Stimulated activated naive CD8-positive, alpha-beta T cell treated with anti-CD3 and anti-CD28 coated beads, Interleukin-15, amount 100 ng/mL, for 72 hours (primary cell): Measurements from ENCODE around the gene LDAH.
A peak's percentile ranks its signal among the peaks of the same experiment; 100 is the strongest.

Experiments used
- ATAC-seq: fragments of 150-1000 bp; cut with Tn5 transposase; 2 replicates; pipeline ENCODE4 v1.10.0; 2021; ENCODE audit warnings: mild to moderate bottlenecking, moderate library complexity
- DNase-seq, 2 donors: peaks; one replicate each; pipeline ENCODE4 v3.0.0; 2021 to 2022
- H3K27ac Mint-ChIP-seq, 2 donors: one replicate each; pipeline ENCODE4 v1.8.0; 2022; ENCODE audit warnings: mild to moderate bottlenecking in 2 of 2, mixed read lengths in 2 of 2, moderate library complexity in 2 of 2
- H3K27me3 Mint-ChIP-seq: one replicate; pipeline ENCODE4 v1.8.0; 2022; ENCODE audit warnings: mixed read lengths
- H3K4me1 Mint-ChIP-seq: one replicate; pipeline ENCODE4 v1.8.0; 2022; ENCODE audit warnings: mild to moderate bottlenecking, mixed read lengths
- H3K4me3 Mint-ChIP-seq, 2 donors: one replicate each; pipeline ENCODE4 v1.8.0; 2022; ENCODE audit warnings: mild to moderate bottlenecking in 2 of 2, mixed read lengths in 2 of 2, moderate library complexity in 1 of 2
- H3K9me3 Mint-ChIP-seq, 2 donors: one replicate each; pipeline ENCODE4 v1.8.0; 2022; ENCODE audit warnings: mixed read lengths in 2 of 2

Gene LDAH

GRCh38 chr2:20684581-20685063 is 138.3 kb downstream of the LDAH start:
- Mint-ChIP-seq H3K27ac (no peak overlapping the region), H3K4me3 (no peak overlapping the region), H3K9me3 (no peaks in the 10 kb centered on the region), H3K4me1 (no peaks in the 10 kb centered on the region), H3K27me3 (no peaks in the 10 kb centered on the region)
- ATAC-seq, result no peak
- DNase-seq, result no peak

- Mint-ChIP-seq H3K4me1 (no peaks in the 10 kb centered on the region), H3K27ac (no peak overlapping the region), H3K9me3 (no peaks in the 10 kb centered on the region), H3K4me3 (no peak overlapping the region), H3K27me3 (no peaks in the 10 kb centered on the region)
- ATAC-seq (no peak), DNase-seq (no peak)
These were observed 140.6 kb downstream of the LDAH start for GRCh38 chr2:20682167-20682920.

GRCh38 chr2:20680744-20681375 is 142.0 kb downstream of the LDAH start:
- no peak for ATAC-seq
- no peak overlapping the region for H3K4me3 Mint-ChIP-seq
- H3K9me3 Mint-ChIP-seq, result no peaks in the 10 kb centered on the region
- H3K27me3 Mint-ChIP-seq, result no peaks in the 10 kb centered on the region
- no peak for DNase-seq
- H3K4me1 Mint-ChIP-seq, result no peaks in the 10 kb centered on the region
- H3K27ac Mint-ChIP-seq, result no peak overlapping the region

GRCh38 chr2:20678780-20679179 is 144.1 kb downstream of the LDAH start:
- Mint-ChIP-seq H3K27me3 (peaks cover 17% of the 10 kb centered on the region), H3K4me1 (no peaks in the 10 kb centered on the region), H3K9me3 (no peaks in the 10 kb centered on the region), H3K27ac (peak overlapping the region in 1 of 2 donors; percentile 42), H3K4me3 (no peak overlapping the region)
- DNase-seq, result no peak
- ATAC-seq, result no peak

- no peak overlapping the region for H3K27ac Mint-ChIP-seq
- ATAC-seq, result no peak
- H3K4me1 Mint-ChIP-seq, result no peaks in the 10 kb centered on the region
- no peak overlapping the region for H3K4me3 Mint-ChIP-seq
- no peaks in the 10 kb centered on the region for H3K9me3 Mint-ChIP-seq
- DNase-seq, result no peak
- H3K27me3 Mint-ChIP-seq, result peaks cover 25% of the 10 kb centered on the region
These were observed 144.9 kb downstream of the LDAH start for GRCh38 chr2:20678086-20678395.

GRCh38 chr2:20677301-20678085 is 145.4 kb downstream of the LDAH start:
- DNase-seq (no peak), ATAC-seq (no peak)
- no peaks in the 10 kb centered on the region for H3K9me3 Mint-ChIP-seq
- H3K4me3 Mint-ChIP-seq, result no peak overlapping the region
- H3K4me1 Mint-ChIP-seq, result no peaks in the 10 kb centered on the region
- peaks cover 30% of the 10 kb centered on the region for H3K27me3 Mint-ChIP-seq
- no peak overlapping the region for H3K27ac Mint-ChIP-seq

GRCh38 chr2:20676353-20677215 is 146.3 kb downstream of the LDAH start:
- H3K4me3 Mint-ChIP-seq, result no peak overlapping the region
- H3K27me3 Mint-ChIP-seq, result peaks cover 39% of the 10 kb centered on the region
- H3K27ac Mint-ChIP-seq, result no peak overlapping the region
- ATAC-seq (no peak), DNase-seq (no peak)
- H3K9me3 Mint-ChIP-seq, result no peaks in the 10 kb centered on the region
- H3K4me1 Mint-ChIP-seq, result peaks cover under 1% of the 10 kb centered on the region

- peak; percentile 66 for ATAC-seq
- no peak overlapping the region for H3K27ac Mint-ChIP-seq
- DNase-seq, result no peak
- H3K4me1 Mint-ChIP-seq, result peaks cover 6% of the 10 kb centered on the region
- no peak overlapping the region for H3K4me3 Mint-ChIP-seq
- H3K27me3 Mint-ChIP-seq, result peaks cover 47% of the 10 kb centered on the region
- H3K9me3 Mint-ChIP-seq, result no peaks in the 10 kb centered on the region
These were observed 147.1 kb downstream of the LDAH start for GRCh38 chr2:20675701-20676352.

GRCh38 chr2:20674974-20675679 is 147.8 kb downstream of the LDAH start:
- H3K4me3 Mint-ChIP-seq, result no peak overlapping the region
- peaks cover 6% of the 10 kb centered on the region for H3K4me1 Mint-ChIP-seq
- H3K27ac Mint-ChIP-seq, result peak overlapping the region in 1 of 2 donors; percentile 79
- H3K9me3 Mint-ChIP-seq, result no peaks in the 10 kb centered on the region
- no peak for DNase-seq
- peaks cover 54% of the 10 kb centered on the region for H3K27me3 Mint-ChIP-seq
- no peak for ATAC-seq

GRCh38 chr2:20674309-20674965 is 148.5 kb downstream of the LDAH start:
- no peaks in the 10 kb centered on the region for H3K9me3 Mint-ChIP-seq
- ATAC-seq (no peak), DNase-seq (no peak)
- H3K4me3 Mint-ChIP-seq, result no peak overlapping the region
- peaks cover 13% of the 10 kb centered on the region for H3K4me1 Mint-ChIP-seq
- H3K27ac Mint-ChIP-seq, result peak overlapping the region in 1 of 2 donors; percentile 79
- H3K27me3 Mint-ChIP-seq, result peaks cover 61% of the 10 kb centered on the region

GRCh38 chr2:20673686-20674308 is 149.1 kb downstream of the LDAH start:
- H3K27me3 Mint-ChIP-seq, result peaks cover 67% of the 10 kb centered on the region

GRCh38 chr2:20672201-20672951 is 150.5 kb downstream of the LDAH start:
- no peak overlapping the region for H3K27ac Mint-ChIP-seq
- H3K27me3 Mint-ChIP-seq, result peaks cover 81% of the 10 kb centered on the region
- H3K9me3 Mint-ChIP-seq, result no peaks in the 10 kb centered on the region
- DNase-seq (no peak), ATAC-seq (no peak)
- H3K4me1 Mint-ChIP-seq, result peaks cover 22% of the 10 kb centered on the region
- H3K4me3 Mint-ChIP-seq, result no peak overlapping the region

More at GRCh38 chr2:20673686-20674308, 149.1 kb downstream of the LDAH start:
- DNase-seq (no peak), ATAC-seq (no peak)
- H3K4me3 Mint-ChIP-seq, result no peak overlapping the region
- H3K9me3 Mint-ChIP-seq, result no peaks in the 10 kb centered on the region
- H3K4me1 Mint-ChIP-seq, result peaks cover 15% of the 10 kb centered on the region
- no peak overlapping the region for H3K27ac Mint-ChIP-seq

GRCh38 chr2:20671736-20672080 is 151.2 kb downstream of the LDAH start:
- no peaks in the 10 kb centered on the region for H3K9me3 Mint-ChIP-seq
- H3K27me3 Mint-ChIP-seq, result peaks cover 83% of the 10 kb centered on the region
- DNase-seq (no peak), ATAC-seq (no peak)
- H3K4me1 Mint-ChIP-seq, result peaks cover 23% of the 10 kb centered on the region
- no peak overlapping the region for H3K4me3 Mint-ChIP-seq
- H3K27ac Mint-ChIP-seq, result no peak overlapping the region
